ENCODE results near the gene CTNND2.

CTNND2 gene

GRCh38 chr5:11704916-11705315 is 199.3 kb downstream of the CTNND2 start:
- H3K27ac ChIP-seq (ENCODE audit: low read depth, low read length) = no peak overlapping the region
- no peaks in the 10 kb centered on the region for H3K79me1 ChIP-seq (ENCODE audit: low read length)
- H3K79me2 ChIP-seq (ENCODE audit: control insufficient read depth, insufficient read depth, low read length, poor library complexity) = no peaks in the 10 kb centered on the region
- H3K4me3 ChIP-seq (ENCODE audit: low read depth, low read length) = no peak overlapping the region
- H3K4me2 ChIP-seq (ENCODE audit: low read length) = no peak overlapping the region
- no peak overlapping the region for H4K91ac ChIP-seq (ENCODE audit: low read depth, low read length)
- H3K4ac ChIP-seq (ENCODE audit: low read depth, low read length) = no peak overlapping the region
- no peak overlapping the region for H4K8ac ChIP-seq (ENCODE audit: low read depth, low read length)
- no peaks in the 10 kb centered on the region for H3K9me3 ChIP-seq (ENCODE audit: insufficient read depth, low read depth, low read length)
- peaks cover 0 to 3% of the 10 kb centered on the region in 2 experiments for H3K4me1 ChIP-seq (ENCODE audit: control insufficient read depth in 1 of 2, insufficient read depth in 2 of 2, low read length in 2 of 2)
- H3K23ac ChIP-seq (ENCODE audit: low read length) = no peak overlapping the region
- H3K36me3 ChIP-seq (ENCODE audit: control insufficient read depth in 1 of 2, insufficient read depth in 2 of 2, low read length in 2 of 2) = no peaks in the 10 kb centered on the region
- no peak overlapping the region for H2AK5ac ChIP-seq (ENCODE audit: low read length)
- no peak overlapping the region for H3K14ac ChIP-seq (ENCODE audit: low read length)
- H4K12ac ChIP-seq (ENCODE audit: low read depth, low read length) = no peak overlapping the region
- no peaks in the 10 kb centered on the region for H3K27me3 ChIP-seq (ENCODE audit: insufficient read depth, low read length)
- H2BK12ac ChIP-seq (ENCODE audit: low read length) = no peak overlapping the region
- H2BK120ac ChIP-seq (ENCODE audit: insufficient read depth, low read length, poor library complexity) = no peak overlapping the region
- H3K9ac ChIP-seq (ENCODE audit: low read length) = no peak overlapping the region
- H2BK5ac ChIP-seq (ENCODE audit: low read depth, low read length, poor library complexity) = no peak overlapping the region
- no peak overlapping the region for H2AFZ ChIP-seq (ENCODE audit: insufficient read depth, low read length, poor library complexity)
- DNase-seq = no peak
- WGBS (ENCODE audit: extremely low coverage, insufficient coverage, insufficient read length) = no CpG with 5 or more reads among the region's 1 CpG
- H3K18ac ChIP-seq (ENCODE audit: low read length) = no peak overlapping the region

GRCh38 chr5:11700391-11700790 is 203.9 kb downstream of the CTNND2 start:
- Histone ChIP-seq H3K4ac (ENCODE audit: low read depth, low read length) (no peak overlapping the region), H4K12ac (ENCODE audit: low read depth, low read length) (no peak overlapping the region), H2AK5ac (ENCODE audit: low read length) (no peak overlapping the region), H2BK12ac (ENCODE audit: low read length) (no peak overlapping the region), H3K4me1 (ENCODE audit: control insufficient read depth in 1 of 2, insufficient read depth in 2 of 2, low read length in 2 of 2) (no peaks in the 10 kb centered on the region), H3K9me3 (ENCODE audit: insufficient read depth, low read depth, low read length) (no peaks in the 10 kb centered on the region), H3K14ac (ENCODE audit: low read length) (no peak overlapping the region), H3K9ac (ENCODE audit: low read length) (no peak overlapping the region), H3K18ac (ENCODE audit: low read length) (no peak overlapping the region), H2BK120ac (ENCODE audit: insufficient read depth, low read length, poor library complexity) (no peak overlapping the region), H4K91ac (ENCODE audit: low read depth, low read length) (no peak overlapping the region), H3K36me3 (ENCODE audit: control insufficient read depth in 1 of 2, insufficient read depth in 2 of 2, low read length in 2 of 2) (no peaks in the 10 kb centered on the region), H3K79me2 (ENCODE audit: control insufficient read depth, insufficient read depth, low read length, poor library complexity) (no peaks in the 10 kb centered on the region), H3K27me3 (ENCODE audit: insufficient read depth, low read length) (no peaks in the 10 kb centered on the region), H2AFZ (ENCODE audit: insufficient read depth, low read length, poor library complexity) (no peak overlapping the region), H4K8ac (ENCODE audit: low read depth, low read length) (no peak overlapping the region), H2BK5ac (ENCODE audit: low read depth, low read length, poor library complexity) (no peak overlapping the region), H3K27ac (ENCODE audit: low read depth, low read length) (no peak overlapping the region), H3K23ac (ENCODE audit: low read length) (no peak overlapping the region), H3K4me2 (ENCODE audit: low read length) (no peak overlapping the region), H3K79me1 (ENCODE audit: low read length) (no peaks in the 10 kb centered on the region), H3K4me3 (ENCODE audit: low read depth, low read length) (no peak overlapping the region)
- no peak for DNase-seq
- WGBS (ENCODE audit: extremely low coverage, insufficient coverage, insufficient read length) = no CpG with 5 or more reads among the region's 6 CpGs

GRCh38 chr5:11692636-11693035 is 211.6 kb downstream of the CTNND2 start:
- H3K9ac ChIP-seq (ENCODE audit: low read length) = no peak overlapping the region
- no peak overlapping the region for H3K4ac ChIP-seq (ENCODE audit: low read depth, low read length)
- H2BK12ac ChIP-seq (ENCODE audit: low read length) = no peak overlapping the region
- H3K14ac ChIP-seq (ENCODE audit: low read length) = no peak overlapping the region
- WGBS (ENCODE audit: extremely low coverage, insufficient coverage, insufficient read length) = no CpG with 5 or more reads among the region's 7 CpGs
- no peak overlapping the region for H3K23ac ChIP-seq (ENCODE audit: low read length)
- no peak overlapping the region for H4K12ac ChIP-seq (ENCODE audit: low read depth, low read length)
- H3K36me3 ChIP-seq (ENCODE audit: control insufficient read depth in 1 of 2, insufficient read depth in 2 of 2, low read length in 2 of 2) = no peaks in the 10 kb centered on the region
- no peak overlapping the region for H4K91ac ChIP-seq (ENCODE audit: low read depth, low read length)
- H3K18ac ChIP-seq (ENCODE audit: low read length) = no peak overlapping the region
- DNase-seq = no peak
- no peaks in the 10 kb centered on the region for H3K27me3 ChIP-seq (ENCODE audit: insufficient read depth, low read length)
- H2BK120ac ChIP-seq (ENCODE audit: insufficient read depth, low read length, poor library complexity) = no peak overlapping the region
- no peak overlapping the region for H3K27ac ChIP-seq (ENCODE audit: low read depth, low read length)
- no peaks in the 10 kb centered on the region for H3K79me1 ChIP-seq (ENCODE audit: low read length)
- no peaks in the 10 kb centered on the region for H3K4me1 ChIP-seq (ENCODE audit: control insufficient read depth in 1 of 2, insufficient read depth in 2 of 2, low read length in 2 of 2)
- no peak overlapping the region for H2AK5ac ChIP-seq (ENCODE audit: low read length)
- no peaks in the 10 kb centered on the region for H3K9me3 ChIP-seq (ENCODE audit: insufficient read depth, low read depth, low read length)
- H3K79me2 ChIP-seq (ENCODE audit: control insufficient read depth, insufficient read depth, low read length, poor library complexity) = no peaks in the 10 kb centered on the region
- no peak overlapping the region for H3K4me3 ChIP-seq (ENCODE audit: low read depth, low read length)
- no peak overlapping the region for H2AFZ ChIP-seq (ENCODE audit: insufficient read depth, low read length, poor library complexity)
- no peak overlapping the region for H2BK5ac ChIP-seq (ENCODE audit: low read depth, low read length, poor library complexity)
- H3K4me2 ChIP-seq (ENCODE audit: low read length) = no peak overlapping the region
- no peak overlapping the region for H4K8ac ChIP-seq (ENCODE audit: low read depth, low read length)

- no peak overlapping the region for H3K14ac ChIP-seq (ENCODE audit: low read length)
- H2AK5ac ChIP-seq (ENCODE audit: low read length) = no peak overlapping the region
- H3K4ac ChIP-seq (ENCODE audit: low read depth, low read length) = no peak overlapping the region
- no peak overlapping the region for H3K27ac ChIP-seq (ENCODE audit: low read depth, low read length)
- no peak overlapping the region for H3K9ac ChIP-seq (ENCODE audit: low read length)
- H3K18ac ChIP-seq (ENCODE audit: low read length) = no peak overlapping the region
- no peak overlapping the region for H4K12ac ChIP-seq (ENCODE audit: low read depth, low read length)
- H3K4me2 ChIP-seq (ENCODE audit: low read length) = no peak overlapping the region
- no peak overlapping the region for H4K91ac ChIP-seq (ENCODE audit: low read depth, low read length)
- H2BK5ac ChIP-seq (ENCODE audit: low read depth, low read length, poor library complexity) = no peak overlapping the region
- H3K27me3 ChIP-seq (ENCODE audit: insufficient read depth, low read length) = no peaks in the 10 kb centered on the region
- H3K23ac ChIP-seq (ENCODE audit: low read length) = no peak overlapping the region
- H3K9me3 ChIP-seq (ENCODE audit: insufficient read depth, low read depth, low read length) = no peaks in the 10 kb centered on the region
- no peak overlapping the region for H2AFZ ChIP-seq (ENCODE audit: insufficient read depth, low read length, poor library complexity)
- H2BK12ac ChIP-seq (ENCODE audit: low read length) = no peak overlapping the region
- DNase-seq = no peak
- H3K4me1 ChIP-seq (ENCODE audit: control insufficient read depth in 1 of 2, insufficient read depth in 2 of 2, low read length in 2 of 2) = no peaks in the 10 kb centered on the region
- no CpG with 5 or more reads among the region's 1 CpG for WGBS (ENCODE audit: extremely low coverage, insufficient coverage, insufficient read length)
- no peak overlapping the region for H2BK120ac ChIP-seq (ENCODE audit: insufficient read depth, low read length, poor library complexity)
- no peak overlapping the region for H3K4me3 ChIP-seq (ENCODE audit: low read depth, low read length)
- no peaks in the 10 kb centered on the region for H3K36me3 ChIP-seq (ENCODE audit: control insufficient read depth in 1 of 2, insufficient read depth in 2 of 2, low read length in 2 of 2)
- no peaks in the 10 kb centered on the region for H3K79me1 ChIP-seq (ENCODE audit: low read length)
- H4K8ac ChIP-seq (ENCODE audit: low read depth, low read length) = no peak overlapping the region
- no peaks in the 10 kb centered on the region for H3K79me2 ChIP-seq (ENCODE audit: control insufficient read depth, insufficient read depth, low read length, poor library complexity)
These were observed 216.7 kb downstream of the CTNND2 start for GRCh38 chr5:11687498-11687897.
